Ecto neural progenitor cell (in vitro differentiated cells): ENCODE data around the gene ARHGEF18.
"Not testable (repeated sequence)": the region's sequence is repeated elsewhere in the genome, so short reads cannot be mapped to it uniquely, and the experiment has no call there.

Source experiments
- DNase-seq: peaks from one replicate; pipeline ENCODE4 v3.0.0-alpha.2; 2018; ENCODE audit warnings: low spot score

The ARHGEF18 gene

GRCh38 chr19:7348587-7349230 is at the start of gene ARHGEF18:
Gene ARHGEF18 (plus strand): TSS chr19:7348937. CDS start chr19:7362891, 13,954 bp downstream.
- no peak for DNase-seq

- DNase-seq = no peak
Observed at GRCh38 chr19:7301525-7301924, 47.2 kb upstream of the ARHGEF18 start.

GRCh38 chr19:7303470-7303869 is 45.3 kb upstream of the ARHGEF18 start:
- DNase-seq = no peak

GRCh38 chr19:7304200-7304599 is 44.5 kb upstream of the ARHGEF18 start:
- DNase-seq = no peak

GRCh38 chr19:7307590-7308218 is 41.0 kb upstream of the ARHGEF18 start:
- DNase-seq = no peak

GRCh38 chr19:7308327-7308726 is 40.4 kb upstream of the ARHGEF18 start:
- DNase-seq = not testable (repeated sequence)

GRCh38 chr19:7311911-7312310 is 36.8 kb upstream of the ARHGEF18 start:
- DNase-seq = no peak

GRCh38 chr19:7312816-7313215 is 35.9 kb upstream of the ARHGEF18 start:
- no peak for DNase-seq

GRCh38 chr19:7318176-7318575 is 30.6 kb upstream of the ARHGEF18 start:
- no peak for DNase-seq

- DNase-seq = no peak
Observed at GRCh38 chr19:7326105-7326877, 22.4 kb upstream of the ARHGEF18 start.

- DNase-seq = no peak
Observed at GRCh38 chr19:7327802-7328201, 20.9 kb upstream of the ARHGEF18 start.

- no peak for DNase-seq
Observed at GRCh38 chr19:7328647-7329046, 20.1 kb upstream of the ARHGEF18 start.

- no peak for DNase-seq
Observed at GRCh38 chr19:7331446-7331845, 17.3 kb upstream of the ARHGEF18 start.

GRCh38 chr19:7333198-7334118 is 15.3 kb upstream of the ARHGEF18 start:
- DNase-seq = no peak

GRCh38 chr19:7336321-7336973 is 12.3 kb upstream of the ARHGEF18 start:
- DNase-seq = no peak

GRCh38 chr19:7337380-7338194 is 11.2 kb upstream of the ARHGEF18 start:
- no peak for DNase-seq

- peak; percentile 92 for DNase-seq
Observed at GRCh38 chr19:7340959-7341837, 7.5 kb upstream of the ARHGEF18 start.

GRCh38 chr19:7342143-7342542 is 6.6 kb upstream of the ARHGEF18 start:
- no peak for DNase-seq

- no peak for DNase-seq
Observed at GRCh38 chr19:7346488-7346971, 2.2 kb upstream of the ARHGEF18 start.
